GM12878 (cell line): ENCODE measurements around the gene EDN2. TPM values are rescaled to one million over a fixed set of nuclear protein-coding genes. Genes with fewer than 3 reads are reported as not detected.

Experiments used
- BRCA1 ChIP-seq: IDR thresholded peaks from 2 replicates; pipeline ENCODE4 v1.6.1; 2011; ENCODE audit warnings: low read depth, low read length, improper control_type of control experiment
- CHD1 ChIP-seq: IDR thresholded peaks from 2 replicates; pipeline ENCODE4 v1.6.1; 2012; ENCODE audit warnings: low read depth, low read length, improper control_type of control experiment
- EGR1 ChIP-seq, 2 experiments: IDR thresholded peaks; 1 replicate in 1 of 2; 2 replicates in 1 of 2; pipeline ENCODE4 v1.6.1; 2011 to 2012; ENCODE audit warnings: low read depth in 2 of 2, low read length in 2 of 2, borderline replicate concordance in 1 of 2, mild to moderate bottlenecking in 1 of 2, moderate library complexity in 1 of 2
- FOS ChIP-seq: IDR thresholded peaks from 3 replicates; pipeline ENCODE4 v1.6.1; 2011; ENCODE audit warnings: borderline replicate concordance; ENCODE audit not compliant: insufficient read length; ENCODE audit errors: extremely low read depth
- HDGF ChIP-seq: fragments of 450-650 bp; IDR thresholded peaks from 2 replicates; pipeline ENCODE4 v1.6.1; 2016; ENCODE audit warnings: antibody characterized with exemption
- JUNB ChIP-seq: IDR thresholded peaks from 2 replicates; pipeline ENCODE4 v1.6.1; 2016; ENCODE audit warnings: antibody characterized with exemption, mild to moderate bottlenecking
- LARP7 ChIP-seq: fragments of 450-650 bp; IDR thresholded peaks from 2 replicates; pipeline ENCODE4 v1.6.1; 2017; ENCODE audit warnings: mild to moderate bottlenecking
- MTA3 ChIP-seq: IDR thresholded peaks from 2 replicates; pipeline ENCODE4 v1.6.1; 2012; ENCODE audit warnings: low read length, inconsistent platforms, borderline replicate concordance
- NFXL1 ChIP-seq: fragments of 450-650 bp; IDR thresholded peaks from 2 replicates; pipeline ENCODE4 v1.6.1; 2017; ENCODE audit warnings: antibody characterized with exemption, mild to moderate bottlenecking, borderline replicate concordance
- RB1 ChIP-seq: fragments of 450-650 bp; formaldehyde crosslinking; IDR thresholded peaks from 2 replicates; pipeline ENCODE4 v1.6.1; 2017; ENCODE audit warnings: mild to moderate bottlenecking, borderline replicate concordance
- SMARCA5 ChIP-seq: fragments of 450-650 bp; IDR thresholded peaks from 2 replicates; pipeline ENCODE4 v1.6.1; 2017; ENCODE audit warnings: mild to moderate bottlenecking
- ZNF384 ChIP-seq: IDR thresholded peaks from 2 replicates; pipeline ENCODE4 v1.6.1; 2012; ENCODE audit warnings: low read depth, mild to moderate bottlenecking, low read length, improper control_type of control experiment, borderline replicate concordance
- ZNF687 ChIP-seq: fragments of 450-650 bp; IDR thresholded peaks from 2 replicates; pipeline ENCODE4 v1.6.1; 2017; ENCODE audit warnings: mild to moderate bottlenecking, moderate library complexity
- ZZZ3 ChIP-seq: IDR thresholded peaks from 2 replicates; pipeline ENCODE4 v1.6.1; 2011; ENCODE audit warnings: low read depth; ENCODE audit not compliant: control insufficient read depth, insufficient read length
- polyA plus RNA-seq, 11 experiments: library from polyadenylated mRNA; depleted of rRNA in 4 of 11; unstranded in 6 of 11; stranded (reverse) in 5 of 11; fragments of >200 nt; fragmentation: Nextera tagmentation in 4 of 11; fragmentation: Illumina TruSeq in 1 of 11; extraction: Ambion mirVana in 4 of 11; extraction: Trizol in 1 of 11; gene quantifications; 1 replicate in 1 of 11; 2 replicates in 10 of 11; pipeline versions ENCODE4 v1.2.1 to v1.2.3, GENCODE V29; 2011 to 2016; ENCODE audit warnings: inconsistent platforms in 2 of 11, missing spikeins in 2 of 11, low read depth in 1 of 11
- total RNA-seq, 4 experiments: library from RNA; depleted of rRNA in 3 of 4; stranded (reverse); fragments of >200 nt in 3 of 4; fragmentation: Illumina TruSeq in 1 of 4; extraction: Trizol in 1 of 4; gene quantifications; 2 replicates each; pipeline versions ENCODE4 v1.2.1 to v1.2.3, GENCODE V29; 2013 to 2021

The EDN2 gene
- total and polyA plus RNA-seq, 10 of the 15 experiments (the other 5 are each of a cell fraction or from before 2014, with no cell fraction given): 0.11 to 1.5 (median 0.43) TPM; not detected in 1

- TF ChIP-seq ZNF384: no peak
- no peak for TF ChIP-seq RB1
- TF ChIP-seq FOS: no peak
- TF ChIP-seq JUNB: no peak
- TF ChIP-seq MTA3: no peak
- TF ChIP-seq ZZZ3: no peak
- no peak for TF ChIP-seq BRCA1
- no peak for TF ChIP-seq EGR1 (IDR thresholded peaks at IDR 0.05; ENCODE audit: borderline replicate concordance in 1 of 2, low read depth in 2 of 2, low read length in 2 of 2)
- TF ChIP-seq LARP7: no peak
- TF ChIP-seq HDGF: no peak
- TF ChIP-seq NFXL1: no peak
- TF ChIP-seq ZNF687: no peak
- no peak for TF ChIP-seq CHD1
- TF ChIP-seq SMARCA5: no peak
- TF ChIP-seq, all 136 proteins: peak for 5
These were observed 7.9 kb upstream of the EDN2 start (continued) for GRCh38 chr1:41492341-41492848.
